ENCODE data around the gene DNMBP. TPM values are rescaled to one million over a fixed set of nuclear protein-coding genes. Genes with fewer than 3 reads are reported as not detected.

The DNMBP gene
- total and polyA plus RNA-seq, 2 of the 4 experiments (the other 2 are of a cell fraction) = 10.9 to 13.6 TPM

GRCh38 chr10:99958806-99959205 lies 50.9 kb downstream of the DNMBP start:
- ATAC-seq (ENCODE audit: low read depth) (no peak), DNase-seq (no peak)
- H3K27ac ChIP-seq (ENCODE audit: insufficient read depth, low read length) = no peak overlapping the region
- dilution Hi-C loops (cut with HindIII; ENCODE audit: low sequenced_read_pairs, unreplicated experiment) = no loop called here
- H2BK5ac ChIP-seq (ENCODE audit: low read depth, low read length, poor library complexity, severe bottlenecking) = no peak overlapping the region
- no peak overlapping the region for H4K8ac ChIP-seq (ENCODE audit: low read depth in 2 of 2, low read length in 2 of 2)
- H3K18ac ChIP-seq (ENCODE audit: low read depth, low read length) = no peak overlapping the region
- no peak for TF ChIP-seq POLR2A (IDR thresholded peaks at IDR 0.05; ENCODE audit: low read depth, low read length)
- H3K4me2 ChIP-seq (ENCODE audit: low read depth, low read length) = no peak overlapping the region
- H2BK120ac ChIP-seq (ENCODE audit: low read depth, low read length) = no peak overlapping the region
- H2AFZ ChIP-seq (replicated peaks; ENCODE audit: low read length, poor library complexity) = no peak overlapping the region
- in situ Hi-C loops (cut with MboI; ENCODE audit: low sequenced_read_pairs) = no loop called here
- H3K23ac ChIP-seq (ENCODE audit: low read depth, low read length) = no peak overlapping the region
- H4K20me1 ChIP-seq (ENCODE audit: insufficient read depth, low read length) = peaks cover 13% of the 10 kb centered on the region
- BruUV-seq (replicated peaks) = no TSS peak
- H2AK9ac ChIP-seq (replicated peaks; ENCODE audit: low read depth, low read length, poor library complexity) = no peak overlapping the region
- H3K79me1 ChIP-seq (ENCODE audit: low read depth in 1 of 2, low read length in 2 of 2) = peaks cover 28 to 41% of the 10 kb centered on the region in 2 experiments
- no peak overlapping the region for H3K9ac ChIP-seq (ENCODE audit: low read depth, low read length)
- no peak overlapping the region for H2BK20ac ChIP-seq (ENCODE audit: low read depth, low read length)
- no peak overlapping the region for H3K4me3 ChIP-seq (ENCODE audit: insufficient read depth, low read depth, low read length)
- H3K9me3 ChIP-seq (ENCODE audit: control insufficient read depth, insufficient read depth, low read length) = no peaks in the 10 kb centered on the region
- peaks cover 2% of the 10 kb centered on the region for H3K4me1 ChIP-seq (ENCODE audit: control insufficient read depth, insufficient read depth, low read length)
- H3K36me3 ChIP-seq (ENCODE audit: control insufficient read depth, insufficient read depth, low read length) = peaks cover 18% of the 10 kb centered on the region
- H2BK15ac ChIP-seq (ENCODE audit: low read depth, low read length) = no peak overlapping the region
- H4K91ac ChIP-seq (ENCODE audit: insufficient read depth, low read depth, low read length) = no peak overlapping the region
- H3K4ac ChIP-seq (ENCODE audit: low read depth, low read length) = no peak overlapping the region
- intact Hi-C loops (cut with micrococcal nuclease) = no loop called here
- no peak overlapping the region for H3K56ac ChIP-seq (ENCODE audit: extremely low read depth, insufficient read depth, low read length)
- no peak overlapping the region for H3K14ac ChIP-seq (replicated peaks; ENCODE audit: low read depth, low read length)
- no peak overlapping the region for H2AK5ac ChIP-seq (ENCODE audit: low read depth, low read length)
- ChIA-PET CTCF (interaction anchor here (1.1 kb wide), 1 partner anchor 51 kb away, joined by 3 read pairs; the partner anchor contains the start of gene DNMBP), POLR2A (ENCODE audit: unreplicated experiment) (no interaction called here)
- H3K9me1 ChIP-seq (ENCODE audit: insufficient read depth, low read length) = no peaks in the 10 kb centered on the region
- no peaks in the 10 kb centered on the region for H3K27me3 ChIP-seq (ENCODE audit: control insufficient read depth, insufficient read depth, low read length)
- no CpG with 5 or more reads among the region's 6 CpGs for WGBS, 2 experiments (ENCODE audit: extremely low coverage in 2 of 2, insufficient read length in 1 of 2)
- no peak overlapping the region for H4K5ac ChIP-seq (ENCODE audit: low read depth, low read length)
